Tibial artery (tissue), 4 donors: ENCODE data around the gene ZNF112.

ENCODE experiments used
- DNase-seq, 2 donors: peaks; one replicate each; pipeline ENCODE4 v3.0.0-alpha.2; 2019
- H3K27ac ChIP-seq, 2 donors: fragments of 200-600 bp; sonication (generic) in 1 of 2; 1 replicate in 1 of 2; 2 replicates in 1 of 2; pipeline ENCODE4 v1.5.1; 2018 to 2019; ENCODE audit warnings: mild to moderate bottlenecking in 1 of 2
- H3K27me3 ChIP-seq, 2 donors: fragments of 200-600 bp; sonication (generic) in 1 of 2; one replicate each; pipeline versions ENCODE4 v1.5.1 to v1.6.0; 2016 to 2019
- H3K36me3 ChIP-seq, 3 donors: fragments of 200-600 bp; sonication (generic) in 2 of 3; one replicate each; pipeline ENCODE4 v1.5.1; 2016 to 2019; ENCODE audit warnings: mild to moderate bottlenecking in 2 of 3
- H3K4me1 ChIP-seq, 4 donors: fragments of 200-600 bp; sonication (generic) in 2 of 4; 1 replicate in 3 of 4; 2 replicates in 1 of 4; pipeline ENCODE4 v1.5.1; 2016 to 2019
- H3K4me3 ChIP-seq, 2 donors: fragments of 200-600 bp; sonication (generic) in 1 of 2; 1 replicate in 1 of 2; 2 replicates in 1 of 2; pipeline ENCODE4 v1.5.1; 2018 to 2019; ENCODE audit warnings: mild to moderate bottlenecking in 2 of 2
- H3K9me3 ChIP-seq, 3 donors: fragments of 200-600 bp; sonication (generic) in 1 of 3; one replicate each; pipeline ENCODE4 v1.5.1; 2016 to 2019
- intact Hi-C: fragments of 100-400 bp; cut with DNase I; formaldehyde crosslinking; loops from one replicate; pipeline ENCODE4 v1.15.0; 2023; ENCODE audit warnings: low total_unique reads
- TF ChIP-seq, protein P1 (sequence below), 2 experiments: fragments of 200-600 bp in 1 of 2; fragments of 450-650 bp in 1 of 2; IDR thresholded peaks; one replicate each; pipeline ENCODE4 v1.5.1; 2017 to 2019; ENCODE audit warnings: antibody characterized with exemption in 2 of 2, mild to moderate bottlenecking in 1 of 2, moderate library complexity in 1 of 2

Gene ZNF112

DNA sequence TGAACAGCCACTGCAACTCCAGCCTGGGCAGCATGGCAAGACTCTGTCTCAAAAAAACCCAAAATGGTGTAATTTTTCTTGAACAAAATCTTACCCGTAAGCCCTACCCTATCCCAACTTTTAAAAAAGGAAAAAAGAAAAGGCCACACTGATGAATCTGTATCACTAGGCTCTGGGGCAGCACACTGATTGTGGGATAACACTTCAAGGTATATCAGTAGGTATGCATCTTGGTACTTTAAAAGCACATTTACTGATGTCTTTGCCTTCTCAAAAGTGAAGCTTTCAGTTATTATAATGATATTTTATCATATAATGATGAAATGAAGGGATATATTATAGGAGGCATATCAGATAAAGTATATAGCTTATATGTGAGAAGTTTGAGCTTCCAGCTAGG lies 24.3 kb downstream of the ZNF112 start:
- Histone ChIP-seq H3K4me1 (no peaks in the 10 kb centered on the region), H3K4me3 (no peak overlapping the region), H3K27me3 (no peaks in the 10 kb centered on the region), H3K9me3 (peaks cover 4 to 98% (median 61%) of the 10 kb centered on the region in 3 donors), H3K27ac (no peak overlapping the region), H3K36me3 (peaks cover 98 to 99% (median 98%) of the 10 kb centered on the region in 3 donors)
- DNase-seq = no peak
- TF ChIP-seq, protein P1, sequence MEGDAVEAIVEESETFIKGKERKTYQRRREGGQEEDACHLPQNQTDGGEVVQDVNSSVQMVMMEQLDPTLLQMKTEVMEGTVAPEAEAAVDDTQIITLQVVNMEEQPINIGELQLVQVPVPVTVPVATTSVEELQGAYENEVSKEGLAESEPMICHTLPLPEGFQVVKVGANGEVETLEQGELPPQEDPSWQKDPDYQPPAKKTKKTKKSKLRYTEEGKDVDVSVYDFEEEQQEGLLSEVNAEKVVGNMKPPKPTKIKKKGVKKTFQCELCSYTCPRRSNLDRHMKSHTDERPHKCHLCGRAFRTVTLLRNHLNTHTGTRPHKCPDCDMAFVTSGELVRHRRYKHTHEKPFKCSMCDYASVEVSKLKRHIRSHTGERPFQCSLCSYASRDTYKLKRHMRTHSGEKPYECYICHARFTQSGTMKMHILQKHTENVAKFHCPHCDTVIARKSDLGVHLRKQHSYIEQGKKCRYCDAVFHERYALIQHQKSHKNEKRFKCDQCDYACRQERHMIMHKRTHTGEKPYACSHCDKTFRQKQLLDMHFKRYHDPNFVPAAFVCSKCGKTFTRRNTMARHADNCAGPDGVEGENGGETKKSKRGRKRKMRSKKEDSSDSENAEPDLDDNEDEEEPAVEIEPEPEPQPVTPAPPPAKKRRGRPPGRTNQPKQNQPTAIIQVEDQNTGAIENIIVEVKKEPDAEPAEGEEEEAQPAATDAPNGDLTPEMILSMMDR (IDR thresholded peaks at IDR 0.05) = no peak
- intact Hi-C loops = no loop called here

DNA sequence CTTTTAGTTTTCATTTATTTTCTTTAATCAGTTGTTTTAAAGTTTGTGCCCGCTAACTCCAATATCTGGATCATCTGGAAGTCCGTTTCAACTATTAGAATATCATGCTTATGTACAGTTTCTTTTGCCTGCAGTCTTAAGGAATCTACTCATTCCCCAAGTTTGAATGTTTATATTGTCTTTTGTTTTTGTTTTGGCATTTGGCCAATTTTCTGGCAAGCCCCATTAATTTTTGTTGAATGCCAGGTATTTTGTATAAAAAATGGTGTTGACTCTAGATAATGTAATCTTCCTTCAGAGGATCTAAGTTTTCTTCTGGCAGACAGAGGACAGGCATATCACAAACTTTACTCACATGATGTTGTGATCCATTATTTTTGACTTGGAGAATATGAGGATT lies 40.6 kb downstream of the ZNF112 start:
- no peak for DNase-seq
- Histone ChIP-seq H3K4me1 (no peaks in the 10 kb centered on the region), H3K9me3 (peaks cover 20 to 97% (median 47%) of the 10 kb centered on the region in 3 donors), H3K4me3 (no peak overlapping the region), H3K27ac (no peak overlapping the region), H3K27me3 (no peaks in the 10 kb centered on the region), H3K36me3 (peaks cover 0 to 29% (median 0%) of the 10 kb centered on the region in 3 donors)
- TF ChIP-seq, protein P1 (IDR thresholded peaks at IDR 0.05) = no peak
- intact Hi-C loops = no loop called here

DNA sequence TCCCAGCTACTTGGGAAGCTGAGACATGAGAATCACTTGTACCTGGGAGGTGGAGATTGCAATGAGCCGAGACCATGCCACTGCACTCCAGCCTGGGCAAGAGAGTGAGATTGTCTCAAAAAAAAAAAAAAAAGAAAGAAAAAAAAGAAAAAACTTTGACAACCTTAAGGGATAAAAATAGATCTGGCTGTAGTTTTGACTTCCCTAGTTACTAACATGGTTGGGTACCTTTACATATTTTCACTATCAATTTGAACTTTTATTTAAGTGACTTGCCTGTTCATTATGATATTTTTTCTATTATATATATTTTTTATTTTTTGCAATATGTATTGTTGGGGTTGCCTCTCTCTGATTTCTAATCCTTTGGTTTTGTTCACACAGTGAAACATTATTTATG lies 43.2 kb downstream of the ZNF112 start:
- peaks cover 12 to 94% (median 46%) of the 10 kb centered on the region in 3 donors for H3K9me3 ChIP-seq
- peaks cover 0 to 19% (median 0%) of the 10 kb centered on the region in 3 donors for H3K36me3 ChIP-seq
- H3K27me3 ChIP-seq = no peaks in the 10 kb centered on the region
- intact Hi-C loops = no loop called here
- no peaks in the 10 kb centered on the region for H3K4me1 ChIP-seq
- H3K27ac ChIP-seq = no peak overlapping the region
- no peak for DNase-seq
- TF ChIP-seq, protein P1 (IDR thresholded peaks at IDR 0.05) = no peak
- H3K4me3 ChIP-seq = no peak overlapping the region

DNA sequence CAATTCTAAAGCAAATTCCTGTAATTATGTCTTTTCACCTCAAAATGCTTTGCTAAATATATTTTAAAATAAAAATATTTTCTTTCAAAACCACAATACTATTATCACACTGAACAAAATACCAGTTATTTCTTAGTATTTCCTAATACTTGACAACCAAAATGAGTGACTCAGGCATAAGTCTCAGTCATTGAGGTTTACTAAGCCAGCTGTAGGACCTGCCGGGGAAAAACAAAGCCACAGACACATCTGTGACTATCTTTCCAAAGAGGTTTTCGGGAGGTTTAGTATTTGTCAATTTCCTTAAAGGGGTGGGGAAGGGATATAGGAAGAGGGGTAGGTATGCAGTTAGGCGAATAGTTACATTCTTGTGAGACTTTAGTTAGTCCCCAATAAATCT lies 48.5 kb downstream of the ZNF112 start:
- peaks cover 5 to 53% (median 28%) of the 10 kb centered on the region in 3 donors for H3K9me3 ChIP-seq
- DNase-seq = no peak
- no peak overlapping the region for H3K27ac ChIP-seq
- no peaks in the 10 kb centered on the region for H3K27me3 ChIP-seq
- peaks cover 0 to 12% (median 7%) of the 10 kb centered on the region in 4 donors for H3K4me1 ChIP-seq
- H3K4me3 ChIP-seq = no peak overlapping the region
- H3K36me3 ChIP-seq = no peaks in the 10 kb centered on the region
- TF ChIP-seq, protein P1 (IDR thresholded peaks at IDR 0.05) = no peak
- intact Hi-C loops = no loop called here

DNA sequence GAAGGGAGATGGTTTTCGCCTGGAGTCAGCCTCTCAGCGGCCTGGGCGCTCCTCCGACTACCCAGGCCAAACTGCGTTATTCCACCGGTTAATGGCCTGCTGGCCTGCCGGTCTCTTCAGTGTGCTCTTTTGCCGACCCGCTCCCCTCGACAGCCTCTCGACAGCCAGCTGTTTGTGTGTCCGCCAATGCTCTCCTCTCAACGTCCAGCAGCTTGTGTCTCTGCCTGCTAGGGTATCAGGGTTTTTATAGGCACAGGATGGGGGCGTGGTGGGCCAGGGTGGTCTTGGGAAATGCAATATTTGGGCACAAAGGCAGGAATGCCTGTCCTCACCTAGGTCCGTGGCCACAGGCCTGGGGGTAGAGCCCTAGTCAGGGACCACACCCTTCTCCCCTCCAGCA lies 50.2 kb downstream of the ZNF112 start:
- intact Hi-C loops = no loop called here
- Histone ChIP-seq H3K4me1 (peaks cover 0 to 12% (median 7%) of the 10 kb centered on the region in 4 donors), H3K27me3 (no peaks in the 10 kb centered on the region), H3K4me3 (no peak overlapping the region), H3K36me3 (peaks cover 8 to 14% (median 12%) of the 10 kb centered on the region in 3 donors), H3K9me3 (peaks cover 5 to 39% (median 28%) of the 10 kb centered on the region in 3 donors), H3K27ac (no peak overlapping the region)
- DNase-seq = no peak
- TF ChIP-seq, protein P1 (IDR thresholded peaks at IDR 0.05) = no peak

DNA sequence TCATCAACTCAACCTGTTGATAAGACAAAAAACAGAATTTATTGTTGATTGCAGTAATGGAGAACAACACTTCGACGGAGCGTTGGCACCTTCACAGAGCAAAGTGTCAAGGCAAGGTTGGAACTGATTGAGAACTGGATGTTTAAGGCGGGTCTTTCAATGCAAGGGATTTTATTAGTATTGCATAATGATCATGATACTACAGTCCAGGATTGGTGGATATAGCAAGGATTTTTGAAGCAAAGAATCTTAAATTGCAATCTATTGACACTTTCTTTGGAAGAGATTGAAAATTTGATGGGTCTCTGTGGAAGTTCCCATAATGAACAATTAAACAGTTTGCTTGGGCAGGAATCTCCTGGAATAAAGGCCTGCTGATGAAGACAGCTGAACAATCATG lies 51.0 kb downstream of the ZNF112 start:
- H3K4me1 ChIP-seq = peaks cover 0 to 12% (median 7%) of the 10 kb centered on the region in 4 donors
- H3K9me3 ChIP-seq = peaks cover 5 to 30% (median 23%) of the 10 kb centered on the region in 3 donors
- intact Hi-C loops = no loop called here
- no peaks in the 10 kb centered on the region for H3K27me3 ChIP-seq
- H3K27ac ChIP-seq = peak overlapping the region in 1 of 2 donors; percentile 82
- peak overlapping the region; percentile 73 to 78 for H3K4me3 ChIP-seq
- no peak for DNase-seq
- peaks cover 16 to 22% (median 21%) of the 10 kb centered on the region in 3 donors for H3K36me3 ChIP-seq
- TF ChIP-seq, protein P1 (IDR thresholded peaks at IDR 0.05) = no peak
